ENCODE measurements around the gene AKT3.

GRCh38 chr1:243465738-243466137 is 384.3 kb downstream of the AKT3 start:
- TF ChIP-seq, protein P1, sequence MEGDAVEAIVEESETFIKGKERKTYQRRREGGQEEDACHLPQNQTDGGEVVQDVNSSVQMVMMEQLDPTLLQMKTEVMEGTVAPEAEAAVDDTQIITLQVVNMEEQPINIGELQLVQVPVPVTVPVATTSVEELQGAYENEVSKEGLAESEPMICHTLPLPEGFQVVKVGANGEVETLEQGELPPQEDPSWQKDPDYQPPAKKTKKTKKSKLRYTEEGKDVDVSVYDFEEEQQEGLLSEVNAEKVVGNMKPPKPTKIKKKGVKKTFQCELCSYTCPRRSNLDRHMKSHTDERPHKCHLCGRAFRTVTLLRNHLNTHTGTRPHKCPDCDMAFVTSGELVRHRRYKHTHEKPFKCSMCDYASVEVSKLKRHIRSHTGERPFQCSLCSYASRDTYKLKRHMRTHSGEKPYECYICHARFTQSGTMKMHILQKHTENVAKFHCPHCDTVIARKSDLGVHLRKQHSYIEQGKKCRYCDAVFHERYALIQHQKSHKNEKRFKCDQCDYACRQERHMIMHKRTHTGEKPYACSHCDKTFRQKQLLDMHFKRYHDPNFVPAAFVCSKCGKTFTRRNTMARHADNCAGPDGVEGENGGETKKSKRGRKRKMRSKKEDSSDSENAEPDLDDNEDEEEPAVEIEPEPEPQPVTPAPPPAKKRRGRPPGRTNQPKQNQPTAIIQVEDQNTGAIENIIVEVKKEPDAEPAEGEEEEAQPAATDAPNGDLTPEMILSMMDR (IDR thresholded peaks at IDR 0.05) = no peak
- no peak for TF ChIP-seq POLR2A (IDR thresholded peaks at IDR 0.05)

Data from esophagus squamous epithelium (tissue), 4 donors.